Measurements from ENCODE around the gene FAM221B. TPM values are rescaled to one million over a fixed set of nuclear protein-coding genes. Genes with fewer than 3 reads are reported as not detected.

FAM221B gene
- total RNA-seq, 3 donors from 2014 or later (not counting 1 experiment from before 2014, with no cell fraction given): not detected

GRCh38 chr9:35771534-35771933 lies 57.0 kb downstream of the FAM221B start:
- H3K9me3 Mint-ChIP-seq: no peaks in the 10 kb centered on the region
- no CpG with 5 or more reads among the region's 1 CpG for WGBS (ENCODE audit: insufficient coverage)

DNA sequence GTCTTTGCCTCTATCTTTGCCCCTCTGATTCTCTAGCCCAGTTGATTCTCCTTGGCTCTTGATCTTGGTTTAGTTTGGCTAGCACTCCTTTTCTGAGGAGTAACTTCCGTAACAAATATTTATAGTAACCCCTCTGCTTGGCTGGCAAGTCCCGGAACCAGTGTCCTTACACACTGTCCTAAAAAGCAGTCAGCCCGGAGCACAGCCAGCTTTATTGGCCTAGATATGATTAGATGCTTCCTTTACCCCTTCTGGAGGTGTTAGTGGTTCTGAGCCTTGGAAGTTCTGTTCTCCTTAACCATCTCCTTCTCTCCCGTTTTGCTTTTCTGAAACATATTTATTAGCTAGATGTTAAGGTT lies 57.5 kb downstream of the FAM221B start:
- 46% methylated on average over 3 of the region's 4 CpGs for WGBS (ENCODE audit: insufficient coverage)
- H3K27me3 ChIP-seq (ENCODE audit: control insufficient read depth, insufficient read depth, low read length): no peaks in the 10 kb centered on the region
- H3K36me3 ChIP-seq (ENCODE audit: control insufficient read depth, insufficient read depth, low read length): no peaks in the 10 kb centered on the region
- ATAC-seq: no peak
- TF ChIP-seq, protein P1, sequence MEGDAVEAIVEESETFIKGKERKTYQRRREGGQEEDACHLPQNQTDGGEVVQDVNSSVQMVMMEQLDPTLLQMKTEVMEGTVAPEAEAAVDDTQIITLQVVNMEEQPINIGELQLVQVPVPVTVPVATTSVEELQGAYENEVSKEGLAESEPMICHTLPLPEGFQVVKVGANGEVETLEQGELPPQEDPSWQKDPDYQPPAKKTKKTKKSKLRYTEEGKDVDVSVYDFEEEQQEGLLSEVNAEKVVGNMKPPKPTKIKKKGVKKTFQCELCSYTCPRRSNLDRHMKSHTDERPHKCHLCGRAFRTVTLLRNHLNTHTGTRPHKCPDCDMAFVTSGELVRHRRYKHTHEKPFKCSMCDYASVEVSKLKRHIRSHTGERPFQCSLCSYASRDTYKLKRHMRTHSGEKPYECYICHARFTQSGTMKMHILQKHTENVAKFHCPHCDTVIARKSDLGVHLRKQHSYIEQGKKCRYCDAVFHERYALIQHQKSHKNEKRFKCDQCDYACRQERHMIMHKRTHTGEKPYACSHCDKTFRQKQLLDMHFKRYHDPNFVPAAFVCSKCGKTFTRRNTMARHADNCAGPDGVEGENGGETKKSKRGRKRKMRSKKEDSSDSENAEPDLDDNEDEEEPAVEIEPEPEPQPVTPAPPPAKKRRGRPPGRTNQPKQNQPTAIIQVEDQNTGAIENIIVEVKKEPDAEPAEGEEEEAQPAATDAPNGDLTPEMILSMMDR (IDR thresholded peaks at IDR 0.05): no peak
- no peak overlapping the region for H3K27ac ChIP-seq (ENCODE audit: low read length)
- peaks cover 0 to 4% of the 10 kb centered on the region in 2 donors for H3K4me1 Mint-ChIP-seq
- H3K9me3 ChIP-seq (ENCODE audit: control insufficient read depth, insufficient read depth, low read length): no peaks in the 10 kb centered on the region
- intact Hi-C loops (cut with micrococcal nuclease): no loop called here
- no peaks in the 10 kb centered on the region for H3K27me3 Mint-ChIP-seq (ENCODE audit: low read depth in 2 of 2)
- H3K4me1 ChIP-seq (ENCODE audit: control insufficient read depth, insufficient read depth, low read length): no peaks in the 10 kb centered on the region
- H3K27ac Mint-ChIP-seq: no peak overlapping the region
- H3K36me3 Mint-ChIP-seq: no peaks in the 10 kb centered on the region
- no peaks in the 10 kb centered on the region for H3K9me3 Mint-ChIP-seq
- DNase-seq: no peak
- H3K4me3 ChIP-seq (ENCODE audit: low read length): no peak overlapping the region
- H3K4me3 Mint-ChIP-seq: no peak overlapping the region

More at GRCh38 chr9:35771534-35771933, 57.0 kb downstream of the FAM221B start:
- TF ChIP-seq, protein P1 (IDR thresholded peaks at IDR 0.05): no peak
- intact Hi-C loops (cut with micrococcal nuclease): no loop called here
- ATAC-seq (no peak), DNase-seq (no peak)
- Mint-ChIP-seq H3K27ac (no peak overlapping the region), H3K4me1 (peaks cover 0 to 4% of the 10 kb centered on the region in 2 donors), H3K36me3 (no peaks in the 10 kb centered on the region), H3K4me3 (no peak overlapping the region), H3K27me3 (ENCODE audit: low read depth in 2 of 2) (no peaks in the 10 kb centered on the region)
- no peaks in the 10 kb centered on the region for H3K27me3 ChIP-seq (ENCODE audit: control insufficient read depth, insufficient read depth, low read length)
- no peaks in the 10 kb centered on the region for H3K9me3 ChIP-seq (ENCODE audit: control insufficient read depth, insufficient read depth, low read length)
- H3K36me3 ChIP-seq (ENCODE audit: control insufficient read depth, insufficient read depth, low read length): no peaks in the 10 kb centered on the region
- no peaks in the 10 kb centered on the region for H3K4me1 ChIP-seq (ENCODE audit: control insufficient read depth, insufficient read depth, low read length)
- no peak overlapping the region for H3K4me3 ChIP-seq (ENCODE audit: low read length)
- H3K27ac ChIP-seq (ENCODE audit: low read length): no peak overlapping the region

GRCh38 chr9:35769763-35770162 lies 58.8 kb downstream of the FAM221B start:
- WGBS (ENCODE audit: insufficient coverage): 100% methylated on average over 1 of the region's 1 CpG
- Histone ChIP-seq H3K27ac (ENCODE audit: low read length) (no peak overlapping the region), H3K4me3 (ENCODE audit: low read length) (no peak overlapping the region), H3K4me1 (ENCODE audit: control insufficient read depth, insufficient read depth, low read length) (no peaks in the 10 kb centered on the region), H3K27me3 (ENCODE audit: control insufficient read depth, insufficient read depth, low read length) (no peaks in the 10 kb centered on the region), H3K9me3 (ENCODE audit: control insufficient read depth, insufficient read depth, low read length) (no peaks in the 10 kb centered on the region), H3K36me3 (ENCODE audit: control insufficient read depth, insufficient read depth, low read length) (no peaks in the 10 kb centered on the region)
- H3K4me1 Mint-ChIP-seq: no peaks in the 10 kb centered on the region
- H3K9me3 Mint-ChIP-seq: no peaks in the 10 kb centered on the region
- no peaks in the 10 kb centered on the region for H3K36me3 Mint-ChIP-seq
- no peak overlapping the region for H3K4me3 Mint-ChIP-seq
- TF ChIP-seq, protein P1 (IDR thresholded peaks at IDR 0.05): no peak
- H3K27ac Mint-ChIP-seq: no peak overlapping the region
- DNase-seq (no peak), ATAC-seq (no peak)
- intact Hi-C loops (cut with micrococcal nuclease): no loop called here
- no peaks in the 10 kb centered on the region for H3K27me3 Mint-ChIP-seq (ENCODE audit: low read depth in 2 of 2)

DNA sequence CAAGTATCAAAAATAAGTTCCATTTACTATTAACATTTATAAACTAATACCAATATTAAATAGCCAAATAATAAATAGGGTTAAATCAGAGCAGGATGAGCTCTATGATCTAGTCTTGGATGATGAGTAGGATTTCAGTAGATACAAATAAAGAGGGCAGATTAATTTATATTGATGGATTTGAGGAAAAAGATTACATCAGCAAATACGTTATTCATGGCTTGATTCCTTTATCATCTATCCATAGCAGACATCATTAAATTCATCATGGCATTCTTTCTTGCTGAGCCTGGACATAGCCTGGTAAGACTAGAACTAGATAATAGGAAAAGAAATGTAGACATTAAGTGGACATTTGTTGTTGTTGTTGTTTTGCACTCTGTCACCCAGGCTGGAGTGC lies 61.1 kb downstream of the FAM221B start:
- intact Hi-C loops (cut with micrococcal nuclease): no loop called here
- Histone ChIP-seq H3K4me3 (ENCODE audit: low read length) (no peak overlapping the region), H3K27ac (ENCODE audit: low read length) (no peak overlapping the region), H3K9me3 (ENCODE audit: control insufficient read depth, insufficient read depth, low read length) (no peaks in the 10 kb centered on the region), H3K36me3 (ENCODE audit: control insufficient read depth, insufficient read depth, low read length) (no peaks in the 10 kb centered on the region), H3K27me3 (ENCODE audit: control insufficient read depth, insufficient read depth, low read length) (no peaks in the 10 kb centered on the region), H3K4me1 (ENCODE audit: control insufficient read depth, insufficient read depth, low read length) (no peaks in the 10 kb centered on the region)
- TF ChIP-seq, protein P1 (IDR thresholded peaks at IDR 0.05): no peak
- ATAC-seq (no peak), DNase-seq (no peak)
- no peaks in the 10 kb centered on the region for H3K4me1 Mint-ChIP-seq
- no peaks in the 10 kb centered on the region for H3K36me3 Mint-ChIP-seq
- no peaks in the 10 kb centered on the region for H3K27me3 Mint-ChIP-seq (ENCODE audit: low read depth in 2 of 2)
- WGBS (ENCODE audit: insufficient coverage): no CpG with 5 or more reads among the region's 1 CpG
- no peak overlapping the region for H3K27ac Mint-ChIP-seq
- H3K4me3 Mint-ChIP-seq: no peak overlapping the region
- no peaks in the 10 kb centered on the region for H3K9me3 Mint-ChIP-seq
